A549 (cell line): ENCODE results near the gene TRIM37. TPM values are rescaled to one million over a fixed set of nuclear protein-coding genes. Genes with fewer than 3 reads are reported as not detected.

Experiments used
- ATAC-seq, 2 experiments: fragments of 200-7000 bp in 1 of 2; fragments of >200 bp in 1 of 2; cut with Nextera tagmentation in 1 of 2; cut with Tn5 transposase in 1 of 2; 3 replicates each; pipeline versions ENCODE4 v1.8.0 to v1.9.1; 2018 to 2020; ENCODE audit warnings: mild to moderate bottlenecking in 1 of 2, moderate library complexity in 1 of 2
- CTCF ChIA-PET: fragments of 300-600 bp; sonication (Branson Sonifier 250); formaldehyde crosslinking; extraction: SDS; loops from one replicate; lab custom pipeline; 2021; ENCODE audit warnings: antibody characterized with exemption, inconsistent platforms; lab: Yijun Ruan, JAX
- POLR2A ChIA-PET: fragments of 350-600 bp; formaldehyde crosslinking; extraction: SDS; loops from one replicate; lab custom pipeline; 2021; ENCODE audit warnings: antibody characterized with exemption, inconsistent platforms; lab: Yijun Ruan, JAX
- DNase-seq, 2 experiments: peaks; one replicate each; pipeline versions ENCODE4 v3.0.0 to v3.0.0-alpha.2; 2011 to 2016; ENCODE audit warnings: low read depth in 1 of 2, low spot score in 1 of 2
- FAIRE-seq: peaks from 2 replicates; lab custom pipeline; 2011; peaks lifted over from hg19 to GRCh38; lab: Jason Lieb, UNC
- H3K27ac ChIP-seq, 2 experiments: fragments of >200 bp; sonication (Bioruptor Twin); formaldehyde crosslinking; 3 replicates each; pipeline ENCODE4 v1.5.1; 2016 to 2017
- H3K4me1 ChIP-seq: fragments of >200 bp; sonication (Bioruptor Twin); formaldehyde crosslinking; 3 replicates; pipeline ENCODE4 v1.6.1; 2016
- H3K4me2 ChIP-seq: fragments of >200 bp; sonication (Bioruptor Twin); formaldehyde crosslinking; 3 replicates; pipeline ENCODE4 v1.6.1; 2016
- H3K4me3 ChIP-seq: fragments of >200 bp; sonication (Bioruptor Twin); formaldehyde crosslinking; 3 replicates; pipeline ENCODE4 v1.5.1; 2016
- H3K9me3 ChIP-seq: fragments of >200 bp; sonication (Bioruptor Twin); formaldehyde crosslinking; 3 replicates; pipeline ENCODE4 v1.6.1; 2016
- ATOH8 ChIP-seq: fragments of 250-450 bp; sonication (Bioruptor Pico); IDR thresholded peaks from 2 replicates; pipeline ENCODE4 v1.5.0; 2020; ENCODE audit warnings: low read depth, mild to moderate bottlenecking, moderate library complexity
- CHD2 ChIP-seq: fragments of 150-350 bp; IDR thresholded peaks from 2 replicates; pipeline ENCODE4 v1.6.1; 2014; ENCODE audit warnings: low read length; ENCODE audit not compliant: partially characterized antibody
- E2F6 ChIP-seq: IDR thresholded peaks from 2 replicates; pipeline ENCODE4 v1.6.1; 2012; ENCODE audit warnings: low read depth, borderline replicate concordance
- ELK1 ChIP-seq: fragments of 150-350 bp; IDR thresholded peaks from 2 replicates; pipeline ENCODE4 v1.6.1; 2014; ENCODE audit warnings: low read depth, mild to moderate bottlenecking, low read length
- EP300 ChIP-seq, 2 experiments: fragments of >200 bp; sonication (Bioruptor Twin); formaldehyde crosslinking; IDR thresholded peaks; 2 replicates in 1 of 2; 3 replicates in 1 of 2; pipeline ENCODE4 v1.6.1; 2016 to 2017
- ESRRA ChIP-seq: fragments of 150-350 bp; IDR thresholded peaks from 2 replicates; pipeline ENCODE4 v1.6.1; 2014; ENCODE audit warnings: mild to moderate bottlenecking, low read length, borderline replicate concordance
- FOXS1 ChIP-seq: fragments of 250-450 bp; sonication (Bioruptor Pico); IDR thresholded peaks from 2 replicates; pipeline ENCODE4 v1.5.0; 2020; ENCODE audit warnings: mild to moderate bottlenecking, moderate library complexity
- HDAC2 ChIP-seq: fragments of 200-600 bp; sonication (generic); IDR thresholded peaks from 2 replicates; pipeline ENCODE4 v1.6.1; 2016
- HOXA7 ChIP-seq: fragments of 250-450 bp; sonication (Bioruptor Pico); IDR thresholded peaks from 2 replicates; pipeline ENCODE4 v1.5.0; 2020; ENCODE audit warnings: mild to moderate bottlenecking, moderate library complexity
- HOXB5 ChIP-seq: fragments of 250-450 bp; sonication (Bioruptor Pico); IDR thresholded peaks from 2 replicates; pipeline ENCODE4 v1.5.0; 2020; ENCODE audit warnings: mild to moderate bottlenecking, moderate library complexity
- JUN ChIP-seq, 2 experiments: fragments of >200 bp; sonication (Bioruptor Twin); formaldehyde crosslinking; IDR thresholded peaks; 2 replicates in 1 of 2; 3 replicates in 1 of 2; pipeline ENCODE4 v1.6.1; 2016 to 2017
- KDM1A ChIP-seq: fragments of 200-600 bp; sonication (generic); IDR thresholded peaks from 2 replicates; pipeline ENCODE4 v1.6.1; 2016; ENCODE audit warnings: low read depth, mild to moderate bottlenecking
- KDM5A ChIP-seq: fragments of 200-600 bp; sonication (generic); IDR thresholded peaks from 2 replicates; pipeline ENCODE4 v1.6.1; 2016; ENCODE audit warnings: antibody characterized with exemption, mild to moderate bottlenecking
- MAX ChIP-seq: IDR thresholded peaks from 2 replicates; pipeline ENCODE4 v1.6.1; 2012
- POLR2A ChIP-seq: IDR thresholded peaks from 2 replicates; pipeline ENCODE4 v1.6.1; 2012; ENCODE audit warnings: mild to moderate bottlenecking, low read length
- POLR2AphosphoS2 ChIP-seq: conservative IDR thresholded peaks from 2 replicates; pipeline ENCODE4 v1.6.1; 2012; ENCODE audit warnings: low read length, improper control_type of control experiment, inconsistent platforms
- RCOR1 ChIP-seq: fragments of 150-350 bp; IDR thresholded peaks from 2 replicates; pipeline ENCODE4 v1.6.1; 2014; ENCODE audit warnings: antibody characterized with exemption, low read length, low read depth
- RFX5 ChIP-seq: fragments of 450-650 bp; IDR thresholded peaks from 2 replicates; pipeline ENCODE4 v1.7.1; 2014; ENCODE audit warnings: antibody characterized with exemption, mild to moderate bottlenecking, moderate library complexity
- SMC3 ChIP-seq: fragments of >200 bp; sonication (Bioruptor Twin); formaldehyde crosslinking; IDR thresholded peaks from 3 replicates; pipeline ENCODE4 v1.6.1; 2018; ENCODE audit warnings: inconsistent platforms
- SREBF2 ChIP-seq: fragments of 450-650 bp; IDR thresholded peaks from 2 replicates; pipeline ENCODE4 v1.6.1; 2014; ENCODE audit warnings: mild to moderate bottlenecking, moderate library complexity
- TFCP2L1 ChIP-seq: fragments of 250-450 bp; sonication (Bioruptor Pico); IDR thresholded peaks from 2 replicates; pipeline ENCODE4 v1.5.0; 2021; ENCODE audit warnings: mild to moderate bottlenecking
- TP53 ChIP-seq: fragments of 250-450 bp; sonication (Bioruptor Pico); IDR thresholded peaks from 2 replicates; pipeline ENCODE4 v1.5.0; 2021; ENCODE audit warnings: mild to moderate bottlenecking, moderate library complexity
- ZFP36 ChIP-seq: fragments of 450-650 bp; IDR thresholded peaks from 2 replicates; pipeline ENCODE4 v1.6.1; 2014; ENCODE audit warnings: borderline replicate concordance; ENCODE audit not compliant: partially characterized antibody
- ZNF302 ChIP-seq: fragments of 250-450 bp; sonication (Bioruptor Pico); IDR thresholded peaks from 2 replicates; pipeline ENCODE4 v1.9.0; 2021; ENCODE audit warnings: inconsistent platforms, mild to moderate bottlenecking, moderate library complexity
- ZSCAN20 ChIP-seq: fragments of 250-450 bp; sonication (Bioruptor Pico); IDR thresholded peaks from 2 replicates; pipeline ENCODE4 v1.8.0; 2022; ENCODE audit warnings: mild to moderate bottlenecking, moderate library complexity
- WGBS: methylation state at CpG from one replicate; pipeline ENCODE4 v1.1.6; 2017; ENCODE audit errors: missing lambda C conversion rate; 5-methylcytosine and 5-hydroxymethylcytosine counted together
- polyA plus RNA-seq, 4 experiments: library from polyadenylated mRNA; depleted of rRNA in 3 of 4; stranded (reverse); fragments of >200 nt; fragmentation: RNase III in 1 of 4; extraction: RNeasy Plus Mini Kit Qiagen cat#74134 plus additional on column Dnase treatment in 1 of 4; gene quantifications; 2 replicates in 3 of 4; 3 replicates in 1 of 4; pipeline ENCODE4 v1.2.3, GENCODE V29; 2011 to 2017

The TRIM37 gene
- polyA plus RNA-seq, 2 of the 4 experiments (the other 2 are of a cell fraction) = 29.4 to 56.3 TPM

GRCh38 chr17:59154721-59155438 lies 48.2 kb upstream of the TRIM37 start, which contains the start of gene SKA2 (continued):
- TF ChIP-seq TFCP2L1 (CRISPR knock-in tag) (peak; percentile 51; the same call in 1 of the 2 replicates), JUN (IDR thresholded peaks at IDR 0.05) (peak; percentile 63 to 89; a peak in 4 of 5 replicates), CHD2 (peak; percentile 13), RCOR1 (no peak), SMC3 (no peak), HOXA7 (no peak), KDM1A (no peak), KDM5A (peak; percentile 95), FOXS1 (peak; percentile 95), ATOH8 (peak; percentile 93), ZNF302 (CRISPR knock-in tag) (no peak), EP300 (IDR thresholded peaks at IDR 0.05) (no peak), TP53 (CRISPR knock-in tag) (0 out of 2 replicates have a peak, but pooled peaks have one; percentile 23), POLR2AphosphoS2 (no peak), RFX5 (peak; percentile 89), ZSCAN20 (peak; percentile 88), POLR2A (peak; percentile 36), ELK1 (no peak), ZFP36 (no peak), MAX (peak; percentile 85)

GRCh38 chr17:59154292-59154720 lies 47.6 kb upstream of the TRIM37 start:
- POLR2A ChIA-PET = interaction anchor here (0.6 to 2.9 kb wide), 9 partner anchors 17 to 636 kb away, joined by 3 to 27 read pairs (median 4); partner anchors contain the start of genes CLTC, GDPD1, SMG8 and TRIM37
- CTCF ChIA-PET = interaction anchor here (0.6 to 3.9 kb wide), 6 partner anchors 9 to 636 kb away, joined by 3 to 18 read pairs (median 3); no protein-coding TSS in a partner anchor
- Histone ChIP-seq H3K9me3 (no peaks in the 10 kb centered on the region), H3K4me2 (peak overlapping the region; percentile 90), H3K4me1 (peaks cover 71% of the 10 kb centered on the region), H3K27ac (peak overlapping the region; percentile 89 to 93), H3K4me3 (peak overlapping the region; percentile 77)
- TF ChIP-seq E2F6 (no peak; the same call in 1 of the 2 replicates), TP53 (CRISPR knock-in tag) (peak; percentile 62; the same call in 1 of the 2 replicates)
- 1% methylated on average over 25 of the region's 25 CpGs for WGBS
- DNase-seq = peak in 1 of 2 experiments; percentile 62
- peak; percentile 12 to 42 for ATAC-seq
- FAIRE-seq = no peak

GRCh38 chr17:59152925-59153324 lies 46.2 kb upstream of the TRIM37 start:
- POLR2A ChIA-PET = interaction anchor here (0.5 to 2.9 kb wide), 2 partner anchors 47 to 56 kb away, joined by 4 to 27 read pairs; partner anchors contain the start of gene TRIM37
- no peak for FAIRE-seq
- TF ChIP-seq RFX5 (no peak), ZNF302 (CRISPR knock-in tag) (no peak), HDAC2 (no peak), ESRRA (no peak), RCOR1 (no peak), POLR2AphosphoS2 (no peak), JUN (IDR thresholded peaks at IDR 0.05) (no peak), HOXB5 (no peak), ZSCAN20 (no peak), EP300 (IDR thresholded peaks at IDR 0.05) (no peak), KDM1A (no peak), SREBF2 (no peak), ZFP36 (no peak), CHD2 (no peak)

More at GRCh38 chr17:59152925-59153324, 46.2 kb upstream of the TRIM37 start:
- no peaks in the 10 kb centered on the region for H3K9me3 ChIP-seq
- 24% methylated on average over 1 of the region's 1 CpG for WGBS
- H3K27ac ChIP-seq = peak overlapping the region; percentile 89 to 93; a peak in 5 of 6 replicates
- ATAC-seq (no peak), DNase-seq (no peak)
- CTCF ChIA-PET = no interaction called here
- H3K4me1 ChIP-seq = peaks cover 68% of the 10 kb centered on the region
- peak overlapping the region; percentile 77 for H3K4me3 ChIP-seq
- peak overlapping the region; percentile 90 for H3K4me2 ChIP-seq
